GM12873 (cell line): ENCODE measurements around the gene TCF4.

Source experiments
- TF ChIP-seq, protein P1 (sequence below): IDR thresholded peaks from 2 replicates; pipeline ENCODE4 v1.5.1; 2012; ENCODE audit warnings: low read depth, mild to moderate bottlenecking, moderate library complexity, low read length, control low read depth; ENCODE audit not compliant: insufficient read depth; ENCODE audit errors: missing control alignments

The TCF4 gene

DNA sequence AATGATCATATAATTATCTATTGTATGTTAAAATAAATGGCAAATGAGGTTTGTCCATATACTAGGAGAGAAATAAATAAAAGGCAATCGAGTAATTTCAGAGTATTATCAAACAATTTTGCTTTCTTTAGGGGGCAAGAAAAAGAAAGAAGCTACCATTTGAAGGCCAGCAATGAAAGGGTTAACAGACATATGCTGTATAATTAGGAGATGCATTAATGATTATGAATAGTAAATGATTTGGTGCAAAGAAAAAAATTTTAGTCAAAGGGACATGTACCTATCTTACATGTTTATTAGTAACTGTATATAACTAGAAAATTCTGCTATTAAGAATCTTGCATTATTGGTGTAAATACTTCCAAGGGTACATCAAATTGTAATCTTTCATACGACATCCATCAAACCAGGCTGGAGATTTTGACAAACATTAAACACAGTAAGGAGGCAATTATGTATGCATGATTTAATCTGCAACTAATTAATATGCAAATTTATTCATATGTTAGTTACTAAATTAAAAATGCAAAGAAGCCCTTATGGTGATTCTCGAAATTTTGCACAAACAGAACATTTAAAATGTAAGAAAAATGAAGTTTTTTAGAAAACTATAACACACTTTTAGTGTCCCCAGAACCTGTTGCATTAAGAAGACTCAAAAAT is 251.4 kb downstream of the TCF4 start:
- TF ChIP-seq, protein P1, sequence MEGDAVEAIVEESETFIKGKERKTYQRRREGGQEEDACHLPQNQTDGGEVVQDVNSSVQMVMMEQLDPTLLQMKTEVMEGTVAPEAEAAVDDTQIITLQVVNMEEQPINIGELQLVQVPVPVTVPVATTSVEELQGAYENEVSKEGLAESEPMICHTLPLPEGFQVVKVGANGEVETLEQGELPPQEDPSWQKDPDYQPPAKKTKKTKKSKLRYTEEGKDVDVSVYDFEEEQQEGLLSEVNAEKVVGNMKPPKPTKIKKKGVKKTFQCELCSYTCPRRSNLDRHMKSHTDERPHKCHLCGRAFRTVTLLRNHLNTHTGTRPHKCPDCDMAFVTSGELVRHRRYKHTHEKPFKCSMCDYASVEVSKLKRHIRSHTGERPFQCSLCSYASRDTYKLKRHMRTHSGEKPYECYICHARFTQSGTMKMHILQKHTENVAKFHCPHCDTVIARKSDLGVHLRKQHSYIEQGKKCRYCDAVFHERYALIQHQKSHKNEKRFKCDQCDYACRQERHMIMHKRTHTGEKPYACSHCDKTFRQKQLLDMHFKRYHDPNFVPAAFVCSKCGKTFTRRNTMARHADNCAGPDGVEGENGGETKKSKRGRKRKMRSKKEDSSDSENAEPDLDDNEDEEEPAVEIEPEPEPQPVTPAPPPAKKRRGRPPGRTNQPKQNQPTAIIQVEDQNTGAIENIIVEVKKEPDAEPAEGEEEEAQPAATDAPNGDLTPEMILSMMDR, result no peak

DNA sequence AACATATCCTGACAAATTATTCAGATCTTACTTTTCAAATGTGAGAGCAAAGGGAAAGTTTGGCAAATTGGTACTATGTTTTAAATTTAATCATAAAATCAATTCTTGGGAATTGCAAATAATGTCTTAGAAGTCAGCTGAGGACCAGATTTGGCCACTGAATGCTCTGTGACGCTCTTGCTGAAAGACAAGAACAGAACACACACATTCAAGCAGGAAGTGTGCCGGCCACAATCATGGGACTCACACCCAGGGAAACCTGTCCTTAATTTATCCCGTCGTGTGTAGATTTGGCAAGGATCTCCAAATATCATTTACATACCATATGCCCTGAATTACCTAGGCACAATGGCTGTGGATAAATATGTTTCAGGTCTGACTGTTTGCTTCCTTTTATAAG is 253.1 kb downstream of the TCF4 start:
- TF ChIP-seq, protein P1, result no peak

DNA sequence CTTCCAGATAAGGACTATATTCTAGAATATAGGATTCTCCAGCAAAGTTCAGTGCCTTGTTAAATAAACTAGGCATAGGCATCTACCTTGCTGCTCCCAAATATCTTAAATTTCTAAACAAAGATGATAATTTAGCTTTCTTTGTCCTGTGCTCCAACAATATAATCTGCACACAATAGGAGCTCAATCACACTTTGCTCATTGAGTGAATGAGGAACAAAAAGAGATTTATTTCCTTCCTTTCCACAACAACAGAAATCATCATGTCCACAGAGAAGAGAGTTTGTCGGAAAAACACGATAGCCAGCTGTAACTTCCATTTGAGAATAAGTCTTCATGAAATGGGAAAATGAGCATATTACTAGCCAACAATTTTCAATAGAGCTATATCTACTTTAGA is 256.7 kb downstream of the TCF4 start:
- TF ChIP-seq, protein P1, result no peak

DNA sequence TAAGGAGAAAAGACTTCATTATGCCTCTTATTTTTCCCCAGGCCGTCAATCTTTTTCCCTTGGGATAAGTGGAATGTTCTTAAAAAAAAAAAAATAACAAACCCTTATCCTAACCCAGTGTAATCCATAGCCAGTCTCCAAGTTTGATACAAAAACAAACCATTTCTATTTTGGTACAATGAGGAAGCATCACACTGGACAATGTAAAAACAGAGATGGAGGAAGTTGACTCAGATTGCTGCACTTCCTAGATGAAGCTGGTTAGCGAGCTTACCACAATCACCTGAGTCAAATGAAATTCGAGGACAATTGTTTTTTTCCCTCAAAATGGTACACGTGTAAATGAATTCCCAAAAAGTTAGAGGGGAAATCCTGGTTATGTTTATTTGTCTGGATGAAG is 259.7 kb downstream of the TCF4 start:
- TF ChIP-seq, protein P1, result no peak

DNA sequence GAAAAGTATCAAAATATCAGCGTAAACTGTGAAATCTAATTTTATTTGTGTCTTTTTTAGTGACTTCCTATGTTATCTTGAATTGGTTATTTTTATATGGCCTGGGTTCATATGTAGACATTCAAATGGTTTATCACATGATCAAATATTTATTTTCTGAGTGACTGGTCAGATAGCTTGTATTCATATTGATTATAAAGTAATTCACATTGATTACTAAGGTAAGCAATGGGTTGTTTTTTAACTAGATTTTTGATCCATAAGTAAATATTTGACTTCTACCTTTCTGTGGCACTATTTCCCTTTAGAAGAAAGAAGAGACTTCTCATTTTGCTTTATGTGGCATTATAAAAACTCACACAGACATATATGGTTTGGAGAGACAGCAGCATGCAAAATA is 260.5 kb downstream of the TCF4 start:
- TF ChIP-seq, protein P1, result no peak

DNA sequence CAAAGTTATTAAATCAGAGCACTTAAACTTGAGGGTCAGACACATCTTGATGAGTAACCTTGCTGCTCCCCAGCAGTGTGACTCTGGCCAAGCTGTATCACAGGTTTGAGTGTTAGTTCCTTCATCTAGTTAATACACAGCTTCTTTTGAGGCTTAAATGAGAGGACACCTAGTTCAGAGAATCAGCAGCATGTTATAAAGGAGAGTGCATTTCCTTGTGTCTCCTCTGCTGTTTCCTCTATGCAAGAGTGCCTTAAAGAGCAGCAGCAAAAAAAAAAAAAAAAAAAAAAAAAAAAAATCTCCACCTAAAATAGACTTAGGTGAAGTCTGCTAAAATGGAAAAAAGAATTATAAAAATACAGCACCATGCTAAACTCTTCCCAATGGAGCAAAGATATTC is 261.9 kb downstream of the TCF4 start:
- TF ChIP-seq, protein P1, result no peak

DNA sequence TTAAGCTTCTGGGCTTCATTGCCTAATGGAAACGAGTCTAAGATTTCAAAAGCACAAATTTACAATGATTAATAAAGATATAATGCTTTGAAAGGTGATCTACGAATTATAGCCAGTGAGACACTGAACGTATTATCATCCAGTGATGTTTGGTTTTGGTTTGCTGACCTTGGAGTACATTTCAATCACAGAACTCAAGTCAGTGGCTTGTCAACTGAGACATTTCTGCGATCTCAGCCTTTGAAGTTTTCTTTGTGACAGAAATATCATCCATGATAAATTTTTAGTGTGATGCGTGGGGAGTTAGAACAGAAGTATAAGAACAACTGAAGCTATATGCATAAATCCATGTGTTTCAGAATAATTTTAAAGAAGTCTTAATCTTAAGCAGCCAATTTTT is 263.8 kb downstream of the TCF4 start:
- TF ChIP-seq, protein P1, result no peak
